Progenitor cell of endocrine pancreas (in vitro differentiated cells): ENCODE data around the gene PRKN. TPM values are rescaled to one million over a fixed set of nuclear protein-coding genes. Genes with fewer than 3 reads are reported as not detected.

Experiments
- DNase-seq: peaks from one replicate; pipeline ENCODE4 v3.0.0; 2021; ENCODE audit warnings: low spot score; ENCODE audit not compliant: unreplicated experiment
- H3K27ac Mint-ChIP-seq: 2 replicates; pipeline ENCODE4 v1.8.0; 2021; ENCODE audit warnings: mild to moderate bottlenecking, moderate library complexity, mixed read lengths
- H3K27me3 Mint-ChIP-seq: 2 replicates; pipeline ENCODE4 v1.8.0; 2021; ENCODE audit warnings: mixed read lengths
- H3K36me3 Mint-ChIP-seq: 2 replicates; pipeline ENCODE4 v1.8.0; 2022; ENCODE audit warnings: mixed read lengths; ENCODE audit not compliant: insufficient read depth
- H3K4me1 Mint-ChIP-seq: 2 replicates; pipeline ENCODE4 v1.8.0; 2021; ENCODE audit warnings: low read depth, mixed read lengths
- H3K4me3 Mint-ChIP-seq: 2 replicates; pipeline ENCODE4 v1.8.0; 2021; ENCODE audit warnings: low read depth, mild to moderate bottlenecking, moderate library complexity, mixed read lengths
- H3K9me3 Mint-ChIP-seq: 2 replicates; pipeline ENCODE4 v1.8.0; 2021; ENCODE audit warnings: low read depth, mixed read lengths
- CTCF ChIP-seq: fragments of 200-600 bp; sonication (generic); IDR thresholded peaks from one replicate; pipeline ENCODE4 v1.5.0; 2021; ENCODE audit warnings: antibody characterized with exemption, mild to moderate bottlenecking; ENCODE audit not compliant: unreplicated experiment
- total RNA-seq: library from RNA; stranded (reverse); gene quantifications from 2 replicates; pipeline ENCODE4 v1.2.1, GENCODE V29; 2021

Gene PRKN
- total RNA-seq, 1 donor from 2014 or later = 4.6 TPM

- H3K36me3 Mint-ChIP-seq = no peaks in the 10 kb centered on the region
- H3K9me3 Mint-ChIP-seq = peaks cover 3% of the 10 kb centered on the region
- H3K27ac Mint-ChIP-seq = no peak overlapping the region
- peaks cover 10% of the 10 kb centered on the region for H3K4me1 Mint-ChIP-seq
- DNase-seq = no peak
- no peak overlapping the region for H3K4me3 Mint-ChIP-seq
- H3K27me3 Mint-ChIP-seq = no peaks in the 10 kb centered on the region
- no peak for TF ChIP-seq CTCF
Observed at GRCh38 chr6:161926324-161926723, 801.2 kb downstream of the PRKN start.

- H3K4me1 Mint-ChIP-seq = peaks cover 10% of the 10 kb centered on the region
- peaks cover 3% of the 10 kb centered on the region for H3K9me3 Mint-ChIP-seq
- DNase-seq = no peak
- H3K36me3 Mint-ChIP-seq = no peaks in the 10 kb centered on the region
- no peaks in the 10 kb centered on the region for H3K27me3 Mint-ChIP-seq
- no peak overlapping the region for H3K4me3 Mint-ChIP-seq
- no peak overlapping the region for H3K27ac Mint-ChIP-seq
- no peak for TF ChIP-seq CTCF
Observed at GRCh38 chr6:161924516-161925116, 803.0 kb downstream of the PRKN start.

- Mint-ChIP-seq H3K4me3 (no peak overlapping the region), H3K27me3 (no peaks in the 10 kb centered on the region), H3K36me3 (no peaks in the 10 kb centered on the region), H3K4me1 (peaks cover 10% of the 10 kb centered on the region), H3K27ac (no peak overlapping the region), H3K9me3 (no peaks in the 10 kb centered on the region)
- peak; percentile 39 for TF ChIP-seq CTCF
- DNase-seq = no peak
Observed at GRCh38 chr6:161922631-161923119, 804.9 kb downstream of the PRKN start.

GRCh38 chr6:161921602-161922395 is 805.8 kb downstream of the PRKN start:
- H3K4me1 Mint-ChIP-seq = peaks cover 10% of the 10 kb centered on the region
- no peak overlapping the region for H3K27ac Mint-ChIP-seq

GRCh38 chr6:161919691-161920090 is 807.9 kb downstream of the PRKN start:
- no peaks in the 10 kb centered on the region for H3K36me3 Mint-ChIP-seq
- peaks cover 8% of the 10 kb centered on the region for H3K4me1 Mint-ChIP-seq

More at GRCh38 chr6:161921602-161922395, 805.8 kb downstream of the PRKN start:
- H3K4me3 Mint-ChIP-seq = no peak overlapping the region
- TF ChIP-seq CTCF = no peak
- no peaks in the 10 kb centered on the region for H3K36me3 Mint-ChIP-seq
- H3K27me3 Mint-ChIP-seq = no peaks in the 10 kb centered on the region
- no peaks in the 10 kb centered on the region for H3K9me3 Mint-ChIP-seq
- no peak for DNase-seq

More at GRCh38 chr6:161919691-161920090, 807.9 kb downstream of the PRKN start:
- no peak overlapping the region for H3K27ac Mint-ChIP-seq
- DNase-seq = no peak
- no peak overlapping the region for H3K4me3 Mint-ChIP-seq
- H3K9me3 Mint-ChIP-seq = no peaks in the 10 kb centered on the region
- H3K27me3 Mint-ChIP-seq = no peaks in the 10 kb centered on the region
- no peak for TF ChIP-seq CTCF
